HUES48 (cell line): ENCODE data around the gene MED1.
A peak's percentile ranks its signal among the peaks of the same experiment; 100 is the strongest.
"Not testable (repeated sequence)": the region's sequence is repeated elsewhere in the genome, so short reads cannot be mapped to it uniquely, and the experiment has no call there.

Experiments used
- H3K27ac ChIP-seq: one replicate; pipeline ENCODE4 v1.7.0; 2013; ENCODE audit warnings: low read depth, low read length, inconsistent platforms
- H3K27me3 ChIP-seq: 2 replicates; pipeline ENCODE4 v1.6.1; 2013; ENCODE audit warnings: mild to moderate bottlenecking, low read length; ENCODE audit not compliant: control insufficient read depth, insufficient read depth
- H3K36me3 ChIP-seq: 2 replicates; pipeline ENCODE4 v1.6.1; 2013; ENCODE audit warnings: low read length; ENCODE audit not compliant: control insufficient read depth, insufficient read depth
- H3K4me1 ChIP-seq: 2 replicates; pipeline ENCODE4 v1.6.1; 2013; ENCODE audit warnings: mild to moderate bottlenecking, low read length; ENCODE audit not compliant: control insufficient read depth, insufficient read depth
- H3K4me3 ChIP-seq: 2 replicates; pipeline ENCODE4 v1.5.1; 2013; ENCODE audit warnings: mild to moderate bottlenecking, low read depth, low read length
- H3K9ac ChIP-seq: 2 replicates; pipeline ENCODE4 v1.6.1; 2013; ENCODE audit warnings: mild to moderate bottlenecking, low read depth, low read length, moderate library complexity
- H3K9me3 ChIP-seq: 2 replicates; pipeline ENCODE4 v1.6.1; 2013; ENCODE audit warnings: low read length; ENCODE audit not compliant: control insufficient read depth, insufficient read depth

MED1 gene

GRCh38 chr17:39450847-39451581 lies at the start of gene MED1:
TSS of gene MED1 (minus strand) at chr17:39451263. CDS start at chr17:39451062, 201 bp downstream.
- no peaks in the 10 kb centered on the region for H3K9me3 ChIP-seq
- no peaks in the 10 kb centered on the region for H3K27me3 ChIP-seq
- H3K4me3 ChIP-seq: peak within 1 kb of the TSS; percentile 87
- peaks cover 19% of the 10 kb centered on the region for H3K36me3 ChIP-seq
- H3K9ac ChIP-seq: peak within 1 kb of the TSS; percentile 95
- peaks cover 4% of the 10 kb centered on the region; the same call in 1 of the 2 replicates for H3K4me1 ChIP-seq
- peak within 1 kb of the TSS; percentile 97 for H3K27ac ChIP-seq

- not testable (repeated sequence) for H3K27ac ChIP-seq, H3K4me1 ChIP-seq, H3K4me3 ChIP-seq, H3K9me3 ChIP-seq, H3K9ac ChIP-seq, H3K27me3 ChIP-seq
- peaks cover 81% of the 10 kb centered on the region for H3K36me3 ChIP-seq
Observed at GRCh38 chr17:39496921-39497320, 45.9 kb upstream of the MED1 start.

GRCh38 chr17:39487946-39488345 lies 36.9 kb upstream of the MED1 start:
- Histone ChIP-seq H3K27ac (no peak overlapping the region), H3K9me3 (no peaks in the 10 kb centered on the region), H3K4me1 (no peaks in the 10 kb centered on the region), H3K27me3 (no peaks in the 10 kb centered on the region), H3K9ac (no peak overlapping the region), H3K36me3 (peaks cover 41% of the 10 kb centered on the region), H3K4me3 (no peak overlapping the region)

- H3K4me3 ChIP-seq, H3K4me1 ChIP-seq, H3K27ac ChIP-seq, H3K9me3 ChIP-seq, H3K27me3 ChIP-seq, H3K9ac ChIP-seq: not testable (repeated sequence)
- H3K36me3 ChIP-seq: peaks cover 37% of the 10 kb centered on the region
Observed at GRCh38 chr17:39487490-39487889, 36.4 kb upstream of the MED1 start.

GRCh38 chr17:39486242-39486641 lies 35.2 kb upstream of the MED1 start:
- Histone ChIP-seq H3K27me3 (no peaks in the 10 kb centered on the region), H3K36me3 (peaks cover 34% of the 10 kb centered on the region), H3K9me3 (no peaks in the 10 kb centered on the region), H3K9ac (no peak overlapping the region), H3K27ac (no peak overlapping the region), H3K4me3 (no peak overlapping the region), H3K4me1 (no peaks in the 10 kb centered on the region)

- peaks cover 30% of the 10 kb centered on the region for H3K36me3 ChIP-seq
- no peaks in the 10 kb centered on the region for H3K27me3 ChIP-seq
- no peaks in the 10 kb centered on the region for H3K9me3 ChIP-seq
- no peaks in the 10 kb centered on the region for H3K4me1 ChIP-seq
- no peak overlapping the region for H3K4me3 ChIP-seq
- no peak overlapping the region for H3K27ac ChIP-seq
- no peak overlapping the region for H3K9ac ChIP-seq
Observed at GRCh38 chr17:39485555-39485954, 34.5 kb upstream of the MED1 start.

GRCh38 chr17:39484178-39484577 lies 33.1 kb upstream of the MED1 start:
- Histone ChIP-seq H3K4me3 (no peak overlapping the region), H3K4me1 (no peaks in the 10 kb centered on the region), H3K9ac (no peak overlapping the region), H3K27me3 (no peaks in the 10 kb centered on the region), H3K27ac (no peak overlapping the region), H3K9me3 (no peaks in the 10 kb centered on the region), H3K36me3 (peaks cover 32% of the 10 kb centered on the region)

- H3K9me3 ChIP-seq: no peaks in the 10 kb centered on the region
- H3K4me1 ChIP-seq: no peaks in the 10 kb centered on the region
- H3K4me3 ChIP-seq: no peak overlapping the region
- H3K27ac ChIP-seq: no peak overlapping the region
- no peaks in the 10 kb centered on the region for H3K27me3 ChIP-seq
- no peak overlapping the region for H3K9ac ChIP-seq
- H3K36me3 ChIP-seq: peaks cover 36% of the 10 kb centered on the region
Observed at GRCh38 chr17:39483506-39483905, 32.4 kb upstream of the MED1 start.

GRCh38 chr17:39479631-39480030 lies 28.6 kb upstream of the MED1 start:
- H3K9me3 ChIP-seq, H3K4me1 ChIP-seq, H3K27me3 ChIP-seq, H3K4me3 ChIP-seq, H3K9ac ChIP-seq, H3K27ac ChIP-seq: not testable (repeated sequence)
- H3K36me3 ChIP-seq: peaks cover 52% of the 10 kb centered on the region

GRCh38 chr17:39473310-39473709 lies 22.2 kb upstream of the MED1 start:
- Histone ChIP-seq H3K27me3 (no peaks in the 10 kb centered on the region), H3K4me3 (no peak overlapping the region), H3K27ac (no peak overlapping the region), H3K9ac (no peak overlapping the region), H3K36me3 (peaks cover 58% of the 10 kb centered on the region), H3K9me3 (no peaks in the 10 kb centered on the region), H3K4me1 (no peaks in the 10 kb centered on the region)

GRCh38 chr17:39468610-39469009 lies 17.5 kb upstream of the MED1 start:
- H3K9me3 ChIP-seq, H3K9ac ChIP-seq, H3K4me3 ChIP-seq, H3K27me3 ChIP-seq, H3K27ac ChIP-seq: not testable (repeated sequence)
- peaks cover 36% of the 10 kb centered on the region for H3K36me3 ChIP-seq
- peaks cover 10% of the 10 kb centered on the region for H3K4me1 ChIP-seq
